Ovary (tissue), 9 donors: ENCODE data around the gene ACSF3. TPM values are rescaled to one million over a fixed set of nuclear protein-coding genes. Genes with fewer than 3 reads are reported as not detected.

Source experiments
- DNase-seq, 5 donors: peaks; one replicate each; pipeline ENCODE4 v3.0.0-alpha.2; 2019 to 2020
- H3K27ac ChIP-seq, 2 donors: fragments of 200-600 bp; one replicate each; pipeline versions ENCODE4 v1.5.1 to v1.8.0; 2019 to 2022
- H3K27me3 ChIP-seq: fragments of 200-600 bp; one replicate; pipeline ENCODE4 v1.8.0; 2022
- H3K36me3 ChIP-seq: fragments of 200-600 bp; sonication (generic); one replicate; pipeline ENCODE4 v1.5.1; 2019
- H3K4me1 ChIP-seq: one replicate; pipeline ENCODE4 v1.8.1; 2013; ENCODE audit warnings: mild to moderate bottlenecking, moderate library complexity; ENCODE audit not compliant: insufficient read depth
- H3K4me3 ChIP-seq: fragments of 200-600 bp; sonication (generic); one replicate; pipeline ENCODE4 v1.5.1; 2017
- H3K9me3 ChIP-seq, 2 donors: fragments of 200-600 bp in 1 of 2; sonication (generic) in 1 of 2; one replicate each; pipeline versions ENCODE4 v1.5.1 to v1.8.1; 2013 to 2019; ENCODE audit warnings: mild to moderate bottlenecking in 1 of 2, moderate library complexity in 1 of 2
- EP300 ChIP-seq: sonication (generic); formaldehyde crosslinking; IDR thresholded peaks from one replicate; pipeline ENCODE4 v1.6.1; 2017; ENCODE audit warnings: antibody characterized with exemption
- POLR2A ChIP-seq: fragments of 450-650 bp; IDR thresholded peaks from one replicate; pipeline ENCODE4 v1.6.1; 2017; ENCODE audit warnings: antibody characterized with exemption, mild to moderate bottlenecking, moderate library complexity
- WGBS, 3 donors: extraction: QIAGEN DNeasy Blood & Tissue Kit in 1 of 3; methylation state at CpG; one replicate each; pipeline versions ENCODE4 v1.1.5 to v1.1.7; 2013 to 2017; 5-methylcytosine and 5-hydroxymethylcytosine counted together
- intact Hi-C, 4 donors: fragments of 100-400 bp; cut with DNase I; formaldehyde crosslinking; loops; one replicate each; pipeline versions ENCODE4 v1.11.0 to v1.15.1; 2022 to 2023
- polyA plus RNA-seq, 2 donors: library from polyadenylated mRNA; stranded (reverse); fragments of 200-250 nt in 1 of 2; fragments of 350-450 nt in 1 of 2; fragmentation: Illumina TruSeq in 1 of 2; extraction: RNeasy Lipid Tissue Mini Kit (QIAGEN cat#74804) in 1 of 2; gene quantifications; one replicate each; pipeline ENCODE4 v1.2.3, GENCODE V29; 2013 to 2014
- total RNA-seq, 7 donors: library from RNA; depleted of rRNA in 2 of 7; stranded (reverse); fragments of >200 nt in 2 of 7; fragmentation: NEBNext Ultra II Directional in 3 of 7; extraction: Animal tissue kit (Norgen Biotek cat#: 25700) in 3 of 7; gene quantifications; one replicate each; pipeline versions ENCODE4 v1.1.0 to v1.2.4, GENCODE V29; 2016 to 2023
- TF ChIP-seq, protein P1 (sequence below), 3 donors: fragments of 450-650 bp in 2 of 3; fragments of 200-600 bp in 1 of 3; IDR thresholded peaks; one replicate each; pipeline versions ENCODE4 v1.5.1 to v1.8.0; 2016 to 2022; ENCODE audit warnings: antibody characterized with exemption in 3 of 3, mild to moderate bottlenecking in 1 of 3
- donor health status: DM: no; HTN: no; CAD: no; lungs with moderate emphysema.
- donor health status: DM: no; HTN: no; CAD: no.
- donor health status: Bipolar disorder and iron deficiency.
- donor health status: DM: yes; HTN: yes; CAD: no.
- donor health status: DM: no; HTN: no; CAD: no.
- donor health status: DM: yes; HTN: yes; CAD: no.

Gene ACSF3
- total and polyA plus RNA-seq, 9 donors: 16.2 to 40.9 (median 28.0) TPM

DNA sequence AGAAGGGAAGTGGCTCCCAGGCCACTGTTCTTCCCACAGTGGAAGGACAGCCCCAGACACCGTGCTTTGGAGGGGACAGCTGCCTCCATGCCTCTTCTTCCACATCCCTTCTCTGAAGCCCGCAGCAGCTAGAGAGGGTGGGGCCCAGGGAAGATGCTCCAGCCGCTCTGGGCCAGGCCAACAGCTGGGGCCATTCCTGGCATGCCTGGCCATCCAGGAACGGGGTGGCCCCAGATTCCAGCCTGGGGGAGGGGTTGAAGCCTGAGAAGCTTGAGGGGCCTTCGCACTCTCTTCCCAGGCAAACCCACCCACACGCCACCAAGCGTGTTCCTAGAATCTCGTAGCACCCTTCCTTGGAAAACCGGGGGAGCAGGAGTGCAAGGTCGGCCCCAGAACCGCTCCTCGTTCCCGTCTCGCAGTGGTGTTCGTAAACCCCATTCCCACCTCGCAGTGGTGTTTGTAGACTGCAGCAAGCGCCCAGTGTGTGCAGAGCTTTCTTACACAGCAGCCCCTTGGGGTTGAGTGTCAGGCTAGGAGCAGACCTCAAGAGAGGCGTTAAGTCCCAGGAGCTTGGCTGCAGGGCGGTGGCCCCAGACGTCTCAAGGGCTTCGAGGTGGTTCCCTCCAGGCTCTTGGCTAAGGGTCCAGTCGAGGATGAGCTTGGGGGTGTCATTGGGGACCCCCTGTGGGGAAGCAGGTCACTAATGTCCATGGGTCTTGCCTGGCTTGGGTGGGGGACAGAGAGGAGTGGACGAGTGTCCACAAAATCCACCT lies 80.6 kb downstream of the ACSF3 start:
- TF ChIP-seq EP300: no peak
- no peak for TF ChIP-seq POLR2A
- TF ChIP-seq, protein P1, sequence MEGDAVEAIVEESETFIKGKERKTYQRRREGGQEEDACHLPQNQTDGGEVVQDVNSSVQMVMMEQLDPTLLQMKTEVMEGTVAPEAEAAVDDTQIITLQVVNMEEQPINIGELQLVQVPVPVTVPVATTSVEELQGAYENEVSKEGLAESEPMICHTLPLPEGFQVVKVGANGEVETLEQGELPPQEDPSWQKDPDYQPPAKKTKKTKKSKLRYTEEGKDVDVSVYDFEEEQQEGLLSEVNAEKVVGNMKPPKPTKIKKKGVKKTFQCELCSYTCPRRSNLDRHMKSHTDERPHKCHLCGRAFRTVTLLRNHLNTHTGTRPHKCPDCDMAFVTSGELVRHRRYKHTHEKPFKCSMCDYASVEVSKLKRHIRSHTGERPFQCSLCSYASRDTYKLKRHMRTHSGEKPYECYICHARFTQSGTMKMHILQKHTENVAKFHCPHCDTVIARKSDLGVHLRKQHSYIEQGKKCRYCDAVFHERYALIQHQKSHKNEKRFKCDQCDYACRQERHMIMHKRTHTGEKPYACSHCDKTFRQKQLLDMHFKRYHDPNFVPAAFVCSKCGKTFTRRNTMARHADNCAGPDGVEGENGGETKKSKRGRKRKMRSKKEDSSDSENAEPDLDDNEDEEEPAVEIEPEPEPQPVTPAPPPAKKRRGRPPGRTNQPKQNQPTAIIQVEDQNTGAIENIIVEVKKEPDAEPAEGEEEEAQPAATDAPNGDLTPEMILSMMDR (IDR thresholded peaks at IDR 0.05): no peak
- WGBS, 3 donors: 36 to 48% (median 38%) methylated on average over 23 of the region's 23 CpGs
- no peak overlapping the region for H3K27ac ChIP-seq
- no peaks in the 10 kb centered on the region for H3K9me3 ChIP-seq
- H3K4me1 ChIP-seq: peaks cover 3% of the 10 kb centered on the region
- DNase-seq: no peak
- no peaks in the 10 kb centered on the region for H3K36me3 ChIP-seq
- intact Hi-C loops: no loop called here
- H3K4me3 ChIP-seq: no peak overlapping the region
- H3K27me3 ChIP-seq: peaks cover 6% of the 10 kb centered on the region

DNA sequence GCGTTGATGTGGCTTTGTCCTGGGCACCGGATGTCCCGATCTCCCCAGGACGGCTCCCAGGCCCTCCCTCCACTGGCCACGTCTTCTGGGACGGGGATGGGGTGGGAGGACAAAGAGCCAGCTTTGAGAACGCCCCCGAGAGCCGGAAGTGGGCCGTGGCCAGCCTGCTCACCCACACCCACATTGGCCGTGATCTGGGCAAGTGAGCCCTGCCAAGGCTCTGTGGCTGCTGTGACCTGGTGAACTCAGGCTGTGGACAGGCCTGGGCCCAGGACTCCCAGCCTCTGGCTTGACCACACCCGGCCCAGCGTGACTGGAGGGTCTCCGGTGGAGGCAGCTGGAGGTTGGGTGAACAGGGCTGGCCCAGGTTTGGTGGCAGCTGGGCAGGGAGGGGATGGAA lies 81.2 kb downstream of the ACSF3 start:
- 58 to 67% (median 67%) methylated on average over 11 to 14 of the region's 14 CpGs for WGBS, 3 donors
- DNase-seq: no peak
- no peak overlapping the region for H3K27ac ChIP-seq
- peaks cover 3% of the 10 kb centered on the region for H3K4me1 ChIP-seq
- no peaks in the 10 kb centered on the region for H3K9me3 ChIP-seq
- TF ChIP-seq EP300: no peak
- no peaks in the 10 kb centered on the region for H3K36me3 ChIP-seq
- peaks cover 6% of the 10 kb centered on the region for H3K27me3 ChIP-seq
- intact Hi-C loops: no loop called here
- no peak overlapping the region for H3K4me3 ChIP-seq

DNA sequence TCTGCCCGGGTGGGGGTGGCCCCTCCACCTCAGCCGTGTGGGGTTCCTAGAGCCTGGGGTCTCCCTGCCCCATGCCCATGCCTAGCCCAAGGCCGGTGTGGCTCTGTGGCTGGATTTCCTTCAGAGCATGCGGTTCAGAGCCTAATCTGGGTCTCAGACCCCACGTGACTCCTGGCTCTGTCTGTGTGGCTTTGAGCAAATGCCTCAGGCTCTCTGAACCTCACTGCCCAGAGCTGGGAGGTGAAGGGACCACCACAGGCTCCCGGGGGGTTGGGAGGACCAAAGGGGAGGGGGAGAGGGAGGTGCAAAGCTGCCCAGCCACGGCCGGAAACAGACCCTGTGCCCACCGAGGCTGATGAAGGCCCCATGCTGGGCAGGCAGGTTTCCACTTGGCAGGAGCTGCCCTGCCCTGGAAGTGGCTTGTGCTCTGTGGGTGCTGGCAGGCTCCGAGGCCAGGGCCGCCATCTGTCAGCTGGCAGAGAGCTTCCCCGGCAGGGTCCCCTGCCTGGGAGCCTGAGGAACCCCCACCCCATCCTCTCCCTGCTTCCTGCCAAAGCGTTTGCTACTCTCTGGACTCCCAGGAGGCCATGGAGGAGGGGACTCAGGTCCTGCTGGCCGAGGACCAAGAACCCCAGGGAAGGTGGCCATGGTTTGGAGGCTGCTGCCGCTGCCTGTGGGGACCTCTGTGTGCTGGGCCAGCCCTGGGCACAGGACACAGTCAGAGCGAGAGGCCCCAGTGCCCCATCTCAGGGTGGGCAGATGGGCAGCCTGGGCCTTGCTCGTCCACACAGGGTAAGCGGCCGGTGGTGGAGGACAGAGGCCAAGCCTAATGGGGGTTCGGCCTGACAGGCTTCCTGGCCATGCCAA lies 81.9 kb downstream of the ACSF3 start:
- Histone ChIP-seq H3K36me3 (no peaks in the 10 kb centered on the region), H3K27ac (no peak overlapping the region), H3K9me3 (no peaks in the 10 kb centered on the region), H3K27me3 (peaks cover 6% of the 10 kb centered on the region), H3K4me3 (no peak overlapping the region), H3K4me1 (peaks cover 3% of the 10 kb centered on the region)
- WGBS, 3 donors: 20 to 40% (median 28%) methylated on average over 19 to 20 of the region's 20 CpGs
- intact Hi-C loops: no loop called here
- TF ChIP-seq EP300 (no peak), POLR2A (no peak)
- TF ChIP-seq, protein P1 (IDR thresholded peaks at IDR 0.05): no peak
- DNase-seq: no peak

DNA sequence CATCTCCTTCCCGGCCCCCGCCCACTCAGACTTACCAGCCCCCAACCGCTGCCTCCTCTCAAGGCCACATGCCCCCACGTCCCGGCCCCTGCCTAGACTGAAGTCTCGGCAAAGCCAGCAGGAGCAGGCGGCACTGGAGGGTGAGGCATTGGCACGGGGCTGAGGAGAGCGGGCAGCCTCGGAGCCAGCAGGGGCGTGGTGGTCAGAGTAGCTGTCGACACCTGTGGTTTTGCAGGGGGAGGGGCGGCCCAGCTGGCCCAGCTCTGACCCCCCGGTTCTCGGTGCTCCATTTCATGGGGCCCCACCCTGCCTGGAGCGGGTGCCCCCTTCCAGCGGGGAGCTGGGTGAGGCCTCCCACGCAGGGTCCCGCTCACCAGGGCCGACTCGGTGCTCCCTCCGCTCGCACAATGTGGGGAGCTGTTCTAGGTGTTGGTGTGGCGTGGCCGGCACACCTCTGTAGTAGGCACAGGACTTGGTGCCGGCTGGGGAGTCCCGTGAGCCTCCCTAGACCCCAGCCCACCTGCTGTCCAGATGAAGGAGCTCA lies 82.6 kb downstream of the ACSF3 start:
- Histone ChIP-seq H3K27ac (no peak overlapping the region), H3K4me3 (no peak overlapping the region), H3K9me3 (no peaks in the 10 kb centered on the region), H3K4me1 (no peaks in the 10 kb centered on the region), H3K27me3 (peaks cover 6% of the 10 kb centered on the region), H3K36me3 (no peaks in the 10 kb centered on the region)
- intact Hi-C loops: no loop called here
- WGBS, 3 donors: 40 to 62% (median 57%) methylated on average over 22 to 27 of the region's 27 CpGs
- no peak for DNase-seq
- TF ChIP-seq POLR2A: no peak
- TF ChIP-seq EP300: no peak
- TF ChIP-seq, protein P1 (IDR thresholded peaks at IDR 0.05): no peak
